IMR-90 (cell line): ENCODE results near the gene UNC5A. TPM values are rescaled to one million over a fixed set of nuclear protein-coding genes. Genes with fewer than 3 reads are reported as not detected.

Source experiments
- ATAC-seq: fragments of 200-7000 bp; cut with Tn5 transposase; 2 replicates; pipeline ENCODE4 v1.9.1; 2020; ENCODE audit warnings: low read depth, mild to moderate bottlenecking, moderate library complexity
- BruUV-seq: library from RNA; stranded (reverse); fragments of 400-500 nt; replicated peaks from 2 replicates; lab custom pipeline; 2021; lab: Mats Ljungman, UMichigan
- CTCF ChIA-PET: fragments of 300-600 bp; formaldehyde crosslinking; extraction: SDS; loops from one replicate; lab custom pipeline; 2021; ENCODE audit warnings: antibody characterized with exemption; lab: Yijun Ruan, JAX
- POLR2A ChIA-PET: fragments of 300-600 bp; sonication (Branson Sonifier 250); formaldehyde crosslinking; loops from one replicate; lab custom pipeline; 2022; ENCODE audit warnings: antibody characterized with exemption; ENCODE audit not compliant: unreplicated experiment; lab: Charles Lee
- DNase-seq: peaks from one replicate; pipeline ENCODE4 v3.0.0; 2013
- H2AFZ ChIP-seq: replicated peaks from 2 replicates; pipeline ENCODE3; 2013; ENCODE audit warnings: low read length, mild to moderate bottlenecking; ENCODE audit not compliant: poor library complexity
- H2AK5ac ChIP-seq: 2 replicates; pipeline ENCODE4 v1.6.1; 2013; ENCODE audit warnings: low read depth, low read length, inconsistent platforms
- H2AK9ac ChIP-seq: replicated peaks from 2 replicates; pipeline ENCODE3; 2013; ENCODE audit warnings: mild to moderate bottlenecking, low read depth, low read length, moderate library complexity; ENCODE audit not compliant: poor library complexity
- H2BK120ac ChIP-seq: 2 replicates; pipeline ENCODE4 v1.6.1; 2013; ENCODE audit warnings: low read depth, low read length, inconsistent platforms
- H2BK15ac ChIP-seq: 3 replicates; pipeline ENCODE4 v1.6.1; 2013; ENCODE audit warnings: low read depth, low read length, inconsistent platforms
- H2BK20ac ChIP-seq: 2 replicates; pipeline ENCODE4 v1.6.1; 2013; ENCODE audit warnings: low read depth, mild to moderate bottlenecking, inconsistent platforms, low read length, moderate library complexity
- H2BK5ac ChIP-seq: 2 replicates; pipeline ENCODE4 v1.6.1; 2013; ENCODE audit warnings: mild to moderate bottlenecking, low read depth, low read length, inconsistent platforms; ENCODE audit not compliant: poor library complexity, severe bottlenecking
- H3K14ac ChIP-seq: replicated peaks from 2 replicates; pipeline ENCODE4 v1.6.1; 2013; ENCODE audit warnings: low read depth, low read length, inconsistent platforms
- H3K18ac ChIP-seq: 2 replicates; pipeline ENCODE4 v1.6.1; 2013; ENCODE audit warnings: low read depth, low read length, control low read depth
- H3K23ac ChIP-seq: 2 replicates; pipeline ENCODE4 v1.6.1; 2013; ENCODE audit warnings: low read depth, low read length, inconsistent platforms
- H3K27ac ChIP-seq: 2 replicates; pipeline ENCODE4 v1.5.1; 2013; ENCODE audit warnings: mild to moderate bottlenecking, control low read depth, low read length; ENCODE audit not compliant: insufficient read depth
- H3K27me3 ChIP-seq: 2 replicates; pipeline ENCODE4 v1.6.1; 2013; ENCODE audit warnings: low read length; ENCODE audit not compliant: control insufficient read depth, insufficient read depth
- H3K36me3 ChIP-seq: 2 replicates; pipeline ENCODE4 v1.6.1; 2013; ENCODE audit warnings: low read length, mixed read lengths; ENCODE audit not compliant: control insufficient read depth, insufficient read depth
- H3K4ac ChIP-seq: 2 replicates; pipeline ENCODE4 v1.6.1; 2013; ENCODE audit warnings: low read depth, low read length, inconsistent platforms
- H3K4me1 ChIP-seq: 2 replicates; pipeline ENCODE4 v1.6.1; 2013; ENCODE audit warnings: low read length, mixed read lengths; ENCODE audit not compliant: control insufficient read depth, insufficient read depth
- H3K4me2 ChIP-seq: 2 replicates; pipeline ENCODE4 v1.6.1; 2013; ENCODE audit warnings: low read depth, mild to moderate bottlenecking, control low read depth, low read length, moderate library complexity
- H3K4me3 ChIP-seq: 2 replicates; pipeline ENCODE4 v1.5.1; 2013; ENCODE audit warnings: low read depth, mild to moderate bottlenecking, control low read depth, low read length, moderate library complexity; ENCODE audit not compliant: insufficient read depth
- H3K56ac ChIP-seq: 2 replicates; pipeline ENCODE4 v1.6.1; 2013; ENCODE audit warnings: low read length, inconsistent platforms; ENCODE audit not compliant: insufficient read depth; ENCODE audit errors: extremely low read depth
- H3K79me1 ChIP-seq, 2 experiments: 2 replicates each; pipeline ENCODE4 v1.6.1; 2013; ENCODE audit warnings: low read length in 2 of 2, inconsistent platforms in 1 of 2, low read depth in 1 of 2
- H3K9ac ChIP-seq: 2 replicates; pipeline ENCODE4 v1.6.1; 2013; ENCODE audit warnings: low read depth, low read length, control low read depth
- H3K9me1 ChIP-seq: 2 replicates; pipeline ENCODE4 v1.6.1; 2013; ENCODE audit warnings: low read length, inconsistent platforms; ENCODE audit not compliant: insufficient read depth
- H3K9me3 ChIP-seq: 2 replicates; pipeline ENCODE4 v1.6.1; 2013; ENCODE audit warnings: low read length; ENCODE audit not compliant: control insufficient read depth, insufficient read depth
- H4K20me1 ChIP-seq: 2 replicates; pipeline ENCODE4 v1.6.1; 2013; ENCODE audit warnings: low read length, inconsistent platforms; ENCODE audit not compliant: insufficient read depth
- H4K5ac ChIP-seq: 2 replicates; pipeline ENCODE4 v1.6.1; 2013; ENCODE audit warnings: mild to moderate bottlenecking, low read depth, low read length, control low read depth
- H4K8ac ChIP-seq, 2 experiments: 2 replicates each; pipeline ENCODE4 v1.6.1; 2013; ENCODE audit warnings: low read depth in 2 of 2, low read length in 2 of 2, control low read depth in 1 of 2, inconsistent platforms in 1 of 2
- H4K91ac ChIP-seq: 2 replicates; pipeline ENCODE4 v1.6.1; 2013; ENCODE audit warnings: low read depth, low read length, inconsistent platforms; ENCODE audit not compliant: insufficient read depth
- MAZ ChIP-seq: IDR thresholded peaks from 2 replicates; pipeline ENCODE4 v1.6.1; 2012; ENCODE audit warnings: low read depth, mild to moderate bottlenecking, low read length, improper control_type of control experiment, moderate library complexity, borderline replicate concordance
- MXI1 ChIP-seq: IDR thresholded peaks from 2 replicates; pipeline ENCODE4 v1.6.1; 2012; ENCODE audit warnings: low read depth, mild to moderate bottlenecking, low read length, moderate library complexity, borderline replicate concordance
- NFE2L2 ChIP-seq: fragments of 150-350 bp; IDR thresholded peaks from 2 replicates; pipeline ENCODE4 v1.6.1; 2016; ENCODE audit warnings: low read depth, mild to moderate bottlenecking, low read length
- POLR2A ChIP-seq: IDR thresholded peaks from 2 replicates; pipeline ENCODE4 v1.6.1; 2012; ENCODE audit warnings: mild to moderate bottlenecking, low read depth, low read length
- RFX5 ChIP-seq: IDR thresholded peaks from 2 replicates; pipeline ENCODE4 v1.8.0; 2012; ENCODE audit warnings: low read depth, mild to moderate bottlenecking, low read length, moderate library complexity
- WGBS, 2 experiments: methylation state at CpG; one replicate each; pipeline versions ENCODE4 v1.1.5 to v1.1.7; 2013; ENCODE audit warnings: missing lambda C conversion rate in 2 of 2; ENCODE audit not compliant: insufficient read length in 1 of 2; ENCODE audit errors: extremely low coverage in 2 of 2; 5-methylcytosine and 5-hydroxymethylcytosine counted together
- dilution Hi-C: fragments of 300-500 bp; cut with HindIII; formaldehyde crosslinking; loops from one replicate; pipeline ENCODE4 v1.14.3; 2018; ENCODE audit warnings: low sequenced_read_pairs; ENCODE audit not compliant: unreplicated experiment
- in situ Hi-C: fragments of 300-500 bp; cut with MboI; formaldehyde crosslinking; loops from 3 replicates; pipeline ENCODE4 v1.14.3; 2019; ENCODE audit warnings: low sequenced_read_pairs, inconsistent platforms, mixed read lengths
- intact Hi-C: fragments of 100-400 bp; cut with micrococcal nuclease; formaldehyde crosslinking; loops from 2 replicates; pipeline ENCODE4 v1.10.0; 2022
- polyA plus RNA-seq, 3 experiments: library from polyadenylated mRNA; depleted of rRNA; stranded (reverse); fragments of >200 nt; gene quantifications; 2 replicates each; pipeline ENCODE4 v1.2.3, GENCODE V29; 2012; ENCODE audit warnings: low replicate concordance in 1 of 3
- total RNA-seq: library from RNA; depleted of rRNA; stranded (reverse); fragments of >200 nt; gene quantifications from 2 replicates; pipeline ENCODE4 v1.2.3, GENCODE V29; 2012
- TF ChIP-seq, protein P1 (sequence below): conservative IDR thresholded peaks from 2 replicates; pipeline ENCODE4 v1.5.1; 2012; ENCODE audit warnings: mild to moderate bottlenecking, low read depth, low read length, improper control_type of control experiment
- TF ChIP-seq, protein P2 (sequence below): fragments of 150-350 bp; IDR thresholded peaks from 2 replicates; pipeline ENCODE4 v1.6.1; 2017; ENCODE audit warnings: mild to moderate bottlenecking, antibody characterized with exemption, low read length, low read depth

Gene UNC5A
- total and polyA plus RNA-seq, 2 of the 4 experiments (the other 2 are of a cell fraction) = not detected

DNA sequence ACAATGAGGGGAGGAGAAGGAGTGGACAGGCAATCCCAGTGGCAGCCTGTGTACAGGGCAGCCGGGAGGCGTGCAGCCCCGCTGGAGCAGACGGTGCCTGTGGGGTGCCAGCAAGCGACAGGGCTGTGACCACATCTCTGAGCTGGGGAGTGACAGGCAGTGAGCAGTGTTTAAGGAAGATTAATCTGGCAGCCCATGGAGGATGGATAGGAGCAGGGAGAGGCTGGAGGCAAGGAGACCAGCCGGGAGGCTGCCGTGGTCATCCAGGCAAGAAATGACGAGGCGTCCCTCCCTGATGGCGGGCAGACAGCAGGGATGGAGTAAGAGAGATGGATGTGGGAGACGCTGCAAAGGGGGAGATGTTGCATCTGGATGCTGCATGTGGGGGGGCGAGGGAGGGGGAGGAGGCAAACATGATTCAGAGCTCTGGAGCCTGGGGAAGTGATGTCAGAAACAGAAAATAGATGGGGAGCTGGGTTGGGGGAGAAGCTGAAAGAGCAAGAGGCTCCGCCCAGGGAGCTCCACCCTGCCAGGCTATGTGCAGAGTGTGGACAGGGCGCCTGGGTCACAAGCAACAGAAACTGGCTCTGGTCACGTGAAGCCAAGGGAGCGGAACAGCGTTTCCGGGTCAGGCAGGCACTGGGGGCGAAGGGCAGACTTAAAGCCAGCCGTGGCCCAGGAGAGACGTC is 12.6 kb downstream of the UNC5A start:
- ChIA-PET CTCF (no interaction called here), POLR2A (no interaction called here)
- no peak overlapping the region for H3K4ac ChIP-seq
- H3K79me1 ChIP-seq = no peaks in the 10 kb centered on the region
- H4K5ac ChIP-seq = no peak overlapping the region
- no peak overlapping the region for H3K9ac ChIP-seq
- dilution Hi-C loops (no loop called here), in situ Hi-C loops (no loop called here), intact Hi-C loops (no loop called here)
- TF ChIP-seq MAZ (no peak), NFE2L2 (no peak), POLR2A (no peak), MXI1 (no peak), RFX5 (no peak)
- TF ChIP-seq, protein P1, sequence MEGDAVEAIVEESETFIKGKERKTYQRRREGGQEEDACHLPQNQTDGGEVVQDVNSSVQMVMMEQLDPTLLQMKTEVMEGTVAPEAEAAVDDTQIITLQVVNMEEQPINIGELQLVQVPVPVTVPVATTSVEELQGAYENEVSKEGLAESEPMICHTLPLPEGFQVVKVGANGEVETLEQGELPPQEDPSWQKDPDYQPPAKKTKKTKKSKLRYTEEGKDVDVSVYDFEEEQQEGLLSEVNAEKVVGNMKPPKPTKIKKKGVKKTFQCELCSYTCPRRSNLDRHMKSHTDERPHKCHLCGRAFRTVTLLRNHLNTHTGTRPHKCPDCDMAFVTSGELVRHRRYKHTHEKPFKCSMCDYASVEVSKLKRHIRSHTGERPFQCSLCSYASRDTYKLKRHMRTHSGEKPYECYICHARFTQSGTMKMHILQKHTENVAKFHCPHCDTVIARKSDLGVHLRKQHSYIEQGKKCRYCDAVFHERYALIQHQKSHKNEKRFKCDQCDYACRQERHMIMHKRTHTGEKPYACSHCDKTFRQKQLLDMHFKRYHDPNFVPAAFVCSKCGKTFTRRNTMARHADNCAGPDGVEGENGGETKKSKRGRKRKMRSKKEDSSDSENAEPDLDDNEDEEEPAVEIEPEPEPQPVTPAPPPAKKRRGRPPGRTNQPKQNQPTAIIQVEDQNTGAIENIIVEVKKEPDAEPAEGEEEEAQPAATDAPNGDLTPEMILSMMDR = no peak
- TF ChIP-seq, protein P2, sequence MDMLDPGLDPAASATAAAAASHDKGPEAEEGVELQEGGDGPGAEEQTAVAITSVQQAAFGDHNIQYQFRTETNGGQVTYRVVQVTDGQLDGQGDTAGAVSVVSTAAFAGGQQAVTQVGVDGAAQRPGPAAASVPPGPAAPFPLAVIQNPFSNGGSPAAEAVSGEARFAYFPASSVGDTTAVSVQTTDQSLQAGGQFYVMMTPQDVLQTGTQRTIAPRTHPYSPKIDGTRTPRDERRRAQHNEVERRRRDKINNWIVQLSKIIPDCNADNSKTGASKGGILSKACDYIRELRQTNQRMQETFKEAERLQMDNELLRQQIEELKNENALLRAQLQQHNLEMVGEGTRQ = no peak
- H3K4me2 ChIP-seq = no peak overlapping the region
- no peak overlapping the region for H3K14ac ChIP-seq
- H2BK20ac ChIP-seq = no peak overlapping the region
- no peak overlapping the region for H3K4me3 ChIP-seq
- no peak for ATAC-seq
- no peak overlapping the region for H2BK5ac ChIP-seq
- no peak overlapping the region for H2AK9ac ChIP-seq
- no peak overlapping the region for H2BK15ac ChIP-seq
- H2AFZ ChIP-seq = no peak overlapping the region
- no peak overlapping the region for H4K91ac ChIP-seq
- no peaks in the 10 kb centered on the region for H3K9me1 ChIP-seq
- H2AK5ac ChIP-seq = no peak overlapping the region
- no peak overlapping the region for H2BK120ac ChIP-seq
- DNase-seq = no peak
- no peaks in the 10 kb centered on the region; the same call in 1 of the 2 replicates for H3K9me3 ChIP-seq
- 63% methylated on average over 13 of the region's 21 CpGs; no CpG with 5 or more reads in 1 of the 2 experiments for WGBS, 2 experiments
- no peak overlapping the region for H3K18ac ChIP-seq
- no peak overlapping the region for H3K23ac ChIP-seq
- H3K4me1 ChIP-seq = no peaks in the 10 kb centered on the region
- H3K36me3 ChIP-seq = no peaks in the 10 kb centered on the region
- H4K20me1 ChIP-seq = no peaks in the 10 kb centered on the region
- no peak overlapping the region for H3K56ac ChIP-seq
- no peak overlapping the region for H3K27ac ChIP-seq
- H4K8ac ChIP-seq = no peak overlapping the region
- H3K27me3 ChIP-seq = peaks cover 47% of the 10 kb centered on the region
- no TSS peak for BruUV-seq
